ENCODE measurements around the gene COMMD3. TPM values are rescaled to one million over a fixed set of nuclear protein-coding genes. Genes with fewer than 3 reads are reported as not detected.

The COMMD3 gene
- total and polyA plus RNA-seq, 9 of the 15 experiments (the other 6 are each of a cell fraction or from before 2014, with no cell fraction given) = 50.7 to 217 (median 80.1) TPM

DNA sequence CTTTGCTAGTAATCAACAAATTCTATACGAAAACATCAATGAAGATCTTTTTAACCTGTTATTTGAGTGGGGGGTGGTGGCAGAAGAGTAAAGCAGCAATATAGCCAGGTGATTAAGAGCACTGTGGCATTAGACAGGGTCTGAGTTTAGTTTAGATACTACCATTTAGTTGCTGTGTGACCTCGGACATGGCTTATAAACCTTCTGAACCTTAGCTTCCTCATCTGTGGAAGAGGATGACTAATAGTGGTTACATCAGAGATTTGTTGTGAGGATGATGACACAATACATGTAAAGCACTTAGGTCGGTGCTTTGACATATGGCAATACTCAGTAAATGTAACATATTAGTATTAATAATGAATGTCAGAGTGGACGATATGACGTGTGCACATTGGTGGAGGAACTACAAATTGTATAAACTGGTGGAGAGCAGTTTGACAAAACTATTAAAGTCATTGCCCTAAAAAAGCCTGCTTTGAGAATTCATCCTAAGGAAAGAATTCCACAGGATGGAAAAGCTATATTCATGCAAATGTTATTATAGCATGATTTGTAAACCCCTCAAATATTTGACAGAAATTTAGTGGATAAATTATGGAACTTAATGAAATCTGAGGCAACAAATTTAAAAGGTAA is 53.4 kb downstream of the COMMD3 start (continued):
- peak; percentile 95 for TF ChIP-seq RBM25 (IDR thresholded peaks at IDR 0.05; ENCODE audit: low read depth, low read length, severe bottlenecking)
- TF ChIP-seq TAF9B (IDR thresholded peaks at IDR 0.05; ENCODE audit: partially characterized antibody) = peak; percentile 37
- TF ChIP-seq EHMT2 (IDR thresholded peaks at IDR 0.05) = no peak
- TF ChIP-seq, protein P1, sequence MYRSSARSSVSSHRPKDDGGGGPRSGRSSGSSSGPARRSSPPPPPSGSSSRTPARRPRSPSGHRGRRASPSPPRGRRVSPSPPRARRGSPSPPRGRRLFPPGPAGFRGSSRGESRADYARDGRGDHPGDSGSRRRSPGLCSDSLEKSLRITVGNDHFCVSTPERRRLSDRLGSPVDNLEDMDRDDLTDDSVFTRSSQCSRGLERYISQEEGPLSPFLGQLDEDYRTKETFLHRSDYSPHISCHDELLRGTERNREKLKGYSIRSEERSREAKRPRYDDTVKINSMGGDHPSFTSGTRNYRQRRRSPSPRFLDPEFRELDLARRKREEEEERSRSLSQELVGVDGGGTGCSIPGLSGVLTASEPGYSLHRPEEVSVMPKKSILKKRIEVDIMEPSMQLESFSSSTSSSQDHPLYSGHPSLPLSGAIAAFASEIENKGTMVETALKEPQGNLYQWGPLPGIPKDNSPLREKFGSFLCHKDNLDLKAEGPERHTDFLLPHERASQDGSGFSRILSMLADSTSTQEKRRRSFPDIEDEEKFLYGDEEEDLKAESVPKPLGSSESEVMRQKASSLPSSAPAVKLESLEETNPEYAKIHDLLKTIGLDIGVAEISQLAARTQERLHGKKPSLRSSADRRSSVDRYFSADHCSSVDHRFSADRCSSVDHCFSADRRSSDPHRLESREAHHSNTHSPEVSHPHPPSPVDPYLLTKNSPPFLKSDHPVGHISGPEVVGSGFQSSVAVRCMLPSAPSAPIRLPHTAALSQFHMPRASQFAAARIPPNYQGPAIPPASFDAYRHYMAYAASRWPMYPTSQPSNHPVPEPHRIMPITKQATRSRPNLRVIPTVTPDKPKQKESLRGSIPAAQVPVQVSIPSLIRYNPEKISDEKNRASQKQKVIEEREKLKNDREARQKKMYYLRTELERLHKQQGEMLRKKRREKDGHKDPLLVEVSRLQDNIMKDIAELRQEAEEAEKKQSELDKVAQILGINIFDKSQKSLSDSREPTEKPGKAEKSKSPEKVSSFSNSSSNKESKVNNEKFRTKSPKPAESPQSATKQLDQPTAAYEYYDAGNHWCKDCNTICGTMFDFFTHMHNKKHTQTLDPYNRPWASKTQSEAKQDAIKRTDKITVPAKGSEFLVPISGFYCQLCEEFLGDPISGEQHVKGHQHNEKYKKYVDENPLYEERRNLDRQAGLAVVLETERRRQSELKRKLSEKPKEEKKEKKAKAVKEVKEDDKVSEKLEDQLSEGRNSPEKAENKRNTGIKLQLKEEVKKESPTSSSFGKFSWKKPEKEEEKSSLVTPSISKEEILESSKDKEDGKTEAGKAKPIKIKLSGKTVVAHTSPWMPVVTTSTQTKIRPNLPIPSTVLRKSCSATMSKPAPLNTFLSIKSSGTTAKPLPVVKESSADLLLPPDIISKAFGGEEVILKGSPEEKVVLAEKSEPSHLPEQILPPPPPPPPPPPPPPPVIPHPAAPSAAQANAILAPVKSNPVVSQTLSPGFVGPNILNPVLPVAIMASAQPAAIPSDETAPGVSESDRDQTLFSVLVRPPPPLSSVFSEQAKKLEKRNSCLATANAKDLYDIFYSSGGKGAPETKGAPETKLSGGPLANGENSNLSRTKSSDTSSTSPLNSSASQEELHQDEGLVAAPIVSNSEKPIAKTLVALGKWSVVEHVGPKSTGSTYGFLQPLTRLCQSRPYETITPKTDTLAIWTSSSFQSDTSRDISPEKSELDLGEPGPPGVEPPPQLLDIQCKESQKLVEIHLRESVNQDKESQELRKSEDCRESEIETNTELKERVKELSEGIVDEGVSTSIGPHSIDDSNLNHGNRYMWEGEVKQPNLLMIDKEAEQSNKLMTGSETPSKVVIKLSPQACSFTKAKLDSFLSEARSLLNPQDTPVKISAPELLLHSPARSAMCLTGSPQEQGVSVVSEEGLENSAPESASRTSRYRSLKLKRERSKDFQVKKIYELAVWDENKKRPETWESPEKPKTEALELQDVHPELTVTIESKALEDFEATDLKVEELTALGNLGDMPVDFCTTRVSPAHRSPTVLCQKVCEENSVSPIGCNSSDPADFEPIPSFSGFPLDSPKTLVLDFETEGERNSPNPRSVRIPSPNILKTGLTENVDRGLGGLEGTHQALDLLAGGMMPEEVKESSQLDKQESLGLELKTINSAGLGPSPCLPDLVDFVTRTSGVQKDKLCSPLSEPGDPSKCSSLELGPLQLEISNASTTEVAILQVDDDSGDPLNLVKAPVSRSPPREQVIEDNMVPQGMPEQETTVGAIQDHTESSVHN (IDR thresholded peaks at IDR 0.05; ENCODE audit: borderline replicate concordance in 1 of 2, low read depth in 1 of 2) = peak in 1 of 2 experiments; percentile 94; a peak in 2 of 4 replicates
- no peak for TF ChIP-seq ZNF41 (CRISPR knock-in tag; conservative IDR thresholded peaks at IDR 0.05)
- TF ChIP-seq, protein P2, sequence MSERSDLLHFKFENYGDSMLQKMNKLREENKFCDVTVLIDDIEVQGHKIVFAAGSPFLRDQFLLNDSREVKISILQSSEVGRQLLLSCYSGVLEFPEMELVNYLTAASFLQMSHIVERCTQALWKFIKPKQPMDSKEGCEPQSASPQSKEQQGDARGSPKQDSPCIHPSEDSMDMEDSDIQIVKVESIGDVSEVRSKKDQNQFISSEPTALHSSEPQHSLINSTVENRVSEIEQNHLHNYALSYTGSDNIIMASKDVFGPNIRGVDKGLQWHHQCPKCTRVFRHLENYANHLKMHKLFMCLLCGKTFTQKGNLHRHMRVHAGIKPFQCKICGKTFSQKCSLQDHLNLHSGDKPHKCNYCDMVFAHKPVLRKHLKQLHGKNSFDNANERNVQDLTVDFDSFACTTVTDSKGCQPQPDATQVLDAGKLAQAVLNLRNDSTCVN (CRISPR knock-in tag; IDR thresholded peaks at IDR 0.05) = no peak
- peak; percentile 95 for TF ChIP-seq JUN (IDR thresholded peaks at IDR 0.05; ENCODE audit: borderline replicate concordance, low read depth, low read length)
- no peak for TF ChIP-seq JUN (CRISPR knock-in tag; IDR thresholded peaks at IDR 0.05; ENCODE audit: borderline replicate concordance)
- no peak for TF ChIP-seq PRPF4 (IDR thresholded peaks at IDR 0.05; ENCODE audit: insufficient read depth, low read depth, low read length, poor library complexity, severe bottlenecking)
- 0 out of 2 replicates have a peak, but pooled peaks have one; percentile 39 for TF ChIP-seq CREB1 (IDR thresholded peaks at IDR 0.05)
- TF ChIP-seq CREB1 (CRISPR knock-in tag; IDR thresholded peaks at IDR 0.05) = peak; percentile 26; the same call in 1 of the 2 replicates
- TF ChIP-seq SRSF7 (optimal IDR thresholded peaks at IDR 0.05; ENCODE audit: low read depth, low read length) = no peak
- no peak for TF ChIP-seq THAP7 (CRISPR knock-in tag; IDR thresholded peaks at IDR 0.05)
- TF ChIP-seq CTBP1 (IDR thresholded peaks at IDR 0.05; ENCODE audit: borderline replicate concordance) = peak; percentile 33; the same call in 1 of the 2 replicates
- TF ChIP-seq CBFA2T2 (conservative IDR thresholded peaks at IDR 0.05) = no peak
- no peak for TF ChIP-seq SLC30A9 (CRISPR knock-in tag; IDR thresholded peaks at IDR 0.05)

Measured in K562 (cell line).